ENCODE measurements around the gene WDPCP. TPM values are rescaled to one million over a fixed set of nuclear protein-coding genes. Genes with fewer than 3 reads are reported as not detected.
A peak's percentile ranks its signal among the peaks of the same experiment; 100 is the strongest.

The WDPCP gene
- total RNA-seq, 1 donor from 2014 or later: 30.7 TPM

GRCh38 chr2:63261137-63261621 is 327.1 kb downstream of the WDPCP start:
- Mint-ChIP-seq H3K9me3 (peaks cover 6% of the 10 kb centered on the region), H3K27ac (no peak overlapping the region), H3K4me1 (no peaks in the 10 kb centered on the region), H3K4me3 (no peak overlapping the region), H3K27me3 (ENCODE audit: low read depth) (no peaks in the 10 kb centered on the region), H3K36me3 (peaks cover under 1% of the 10 kb centered on the region)
- no peak for TF ChIP-seq CTCF (IDR thresholded peaks at IDR 0.05; ENCODE audit: unreplicated experiment)
- no peak for DNase-seq (ENCODE audit: low spot score in 2 of 2, unreplicated experiment in 2 of 2)

DNA sequence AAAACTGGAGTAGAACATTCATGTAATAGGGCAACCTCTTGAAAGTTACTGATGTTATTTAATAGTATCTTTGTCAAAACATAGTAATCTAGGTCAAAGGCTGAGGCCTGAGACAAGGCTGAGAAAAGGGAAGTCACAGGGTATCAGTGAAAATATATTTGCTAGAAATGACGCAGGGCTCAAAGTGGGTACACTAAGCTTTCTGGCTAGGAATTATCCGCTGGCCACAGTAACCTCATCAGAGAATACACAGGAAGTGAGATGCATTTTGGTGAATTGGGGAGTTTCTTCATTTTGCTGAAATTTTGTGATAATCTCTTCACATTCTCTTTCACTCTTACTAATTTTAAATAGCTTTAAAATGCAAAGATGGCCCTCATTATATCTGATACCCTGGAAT is 330.8 kb downstream of the WDPCP start:
- no peak for DNase-seq (ENCODE audit: low spot score in 2 of 2, unreplicated experiment in 2 of 2)
- no peak overlapping the region for H3K4me3 Mint-ChIP-seq
- no peak for TF ChIP-seq CTCF (IDR thresholded peaks at IDR 0.05; ENCODE audit: unreplicated experiment)
- H3K27me3 Mint-ChIP-seq (ENCODE audit: low read depth): no peaks in the 10 kb centered on the region
- H3K4me1 Mint-ChIP-seq: no peaks in the 10 kb centered on the region
- H3K36me3 Mint-ChIP-seq: peaks cover 3% of the 10 kb centered on the region
- H3K9me3 Mint-ChIP-seq: peaks cover 10% of the 10 kb centered on the region
- H3K27ac Mint-ChIP-seq: no peak overlapping the region

DNA sequence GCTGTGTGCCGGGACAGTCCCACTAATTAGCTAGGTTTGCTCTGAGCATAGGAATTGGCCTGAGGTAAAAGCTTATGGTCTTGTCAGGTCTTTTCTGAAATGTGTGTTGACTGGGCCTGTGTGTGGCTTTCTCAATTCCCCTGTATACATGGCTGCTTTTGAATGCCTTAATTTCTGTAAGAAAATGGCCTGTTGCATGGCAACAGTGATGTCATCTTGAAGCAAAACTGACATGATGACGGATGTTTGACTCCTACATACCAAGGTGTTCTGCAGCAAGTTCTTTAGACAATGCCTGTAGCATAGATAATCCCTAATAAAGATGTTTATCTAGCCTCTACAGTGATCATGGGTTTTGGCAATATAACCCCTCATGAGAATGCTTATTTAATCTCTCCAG is 339.1 kb downstream of the WDPCP start:
- peaks cover 22% of the 10 kb centered on the region for H3K9me3 Mint-ChIP-seq
- no peak for DNase-seq (ENCODE audit: low spot score in 2 of 2, unreplicated experiment in 2 of 2)
- peaks cover 3% of the 10 kb centered on the region for H3K36me3 Mint-ChIP-seq
- no peaks in the 10 kb centered on the region for H3K4me1 Mint-ChIP-seq
- H3K27me3 Mint-ChIP-seq (ENCODE audit: low read depth): no peaks in the 10 kb centered on the region
- H3K4me3 Mint-ChIP-seq: no peak overlapping the region
- H3K27ac Mint-ChIP-seq: no peak overlapping the region
- TF ChIP-seq CTCF (IDR thresholded peaks at IDR 0.05; ENCODE audit: unreplicated experiment): no peak

- H3K27ac Mint-ChIP-seq: no peak overlapping the region
- no peaks in the 10 kb centered on the region for H3K36me3 Mint-ChIP-seq
- no peaks in the 10 kb centered on the region for H3K4me1 Mint-ChIP-seq
- TF ChIP-seq CTCF (IDR thresholded peaks at IDR 0.05; ENCODE audit: unreplicated experiment): no peak
- no peaks in the 10 kb centered on the region for H3K9me3 Mint-ChIP-seq
- no peaks in the 10 kb centered on the region for H3K27me3 Mint-ChIP-seq (ENCODE audit: low read depth)
- DNase-seq (ENCODE audit: low spot score in 2 of 2, unreplicated experiment in 2 of 2): no peak
- no peak overlapping the region for H3K4me3 Mint-ChIP-seq
Measured at GRCh38 chr2:63242747-63243146, 345.5 kb downstream of the WDPCP start.

DNA sequence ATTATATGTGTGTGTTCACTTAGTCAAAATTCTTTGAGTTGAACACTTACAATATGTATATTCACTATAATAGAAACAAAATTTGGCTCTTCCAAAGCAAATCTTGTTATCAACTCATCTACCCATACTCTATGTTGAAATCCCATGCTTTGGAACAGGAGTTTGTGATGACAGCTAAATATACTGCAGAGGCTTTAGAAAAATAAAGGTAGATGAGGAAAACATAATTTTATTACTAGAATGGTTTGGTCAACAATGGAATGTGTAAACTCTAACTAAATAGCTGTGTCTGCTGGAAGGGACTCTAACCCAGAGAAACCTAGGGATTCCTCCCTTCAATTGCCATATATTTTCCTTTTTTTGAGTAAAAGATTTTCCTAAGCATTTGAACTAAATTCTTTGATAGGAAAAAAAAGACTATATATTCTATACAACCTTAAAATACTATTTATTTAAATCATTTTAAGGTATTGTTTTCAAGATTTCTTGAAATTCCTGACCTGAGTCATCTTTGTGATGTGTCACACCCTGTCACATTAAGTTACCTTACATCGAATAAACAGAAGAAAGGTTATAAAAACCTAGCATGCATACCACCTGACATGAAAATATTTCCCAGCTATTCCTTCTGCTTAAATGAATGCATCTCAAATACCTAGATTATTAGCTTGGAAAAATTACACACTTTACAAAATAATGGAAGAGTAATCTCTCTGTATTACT is 362.2 kb downstream of the WDPCP start:
- peaks cover 6% of the 10 kb centered on the region for H3K36me3 Mint-ChIP-seq
- no peak overlapping the region for H3K4me3 Mint-ChIP-seq
- H3K4me1 Mint-ChIP-seq: peaks cover 21% of the 10 kb centered on the region
- peak overlapping the region; percentile 74 for H3K27ac Mint-ChIP-seq
- TF ChIP-seq CTCF (IDR thresholded peaks at IDR 0.05; ENCODE audit: unreplicated experiment): no peak
- peaks cover 9% of the 10 kb centered on the region for H3K9me3 Mint-ChIP-seq
- no peak for DNase-seq (ENCODE audit: low spot score in 2 of 2, unreplicated experiment in 2 of 2)
- no peaks in the 10 kb centered on the region for H3K27me3 Mint-ChIP-seq (ENCODE audit: low read depth)

Measured in mesothelial cell of epicardium (in vitro differentiated cells).